Ishikawa (cell line): Measurements from ENCODE around the gene PRTG.

ENCODE experiments used
- CEBPB ChIP-seq: IDR thresholded peaks from 2 replicates; pipeline ENCODE4 v1.6.1; 2012
- CREB1 ChIP-seq: IDR thresholded peaks from 2 replicates; pipeline ENCODE4 v1.6.1; 2012; ENCODE audit warnings: low read depth
- EGR1 ChIP-seq: IDR thresholded peaks from 2 replicates; pipeline ENCODE4 v1.6.1; 2012
- EP300 ChIP-seq: IDR thresholded peaks from 2 replicates; pipeline ENCODE4 v1.6.1; 2012; ENCODE audit warnings: borderline replicate concordance
- FOXM1 ChIP-seq: IDR thresholded peaks from 2 replicates; pipeline ENCODE4 v1.6.1; 2012; ENCODE audit warnings: low read depth, borderline replicate concordance
- MAX ChIP-seq: IDR thresholded peaks from 2 replicates; pipeline ENCODE4 v1.6.1; 2012
- NFIC ChIP-seq: IDR thresholded peaks from 2 replicates; pipeline ENCODE4 v1.6.1; 2012
- RAD21 ChIP-seq: IDR thresholded peaks from 2 replicates; pipeline ENCODE4 v1.6.1; 2012; ENCODE audit warnings: low read depth
- REST ChIP-seq: IDR thresholded peaks from 2 replicates; pipeline ENCODE4 v1.6.1; 2012; ENCODE audit warnings: low read depth, mild to moderate bottlenecking
- TAF1 ChIP-seq: IDR thresholded peaks from 2 replicates; pipeline ENCODE4 v1.6.1; 2012; ENCODE audit warnings: low read depth, mild to moderate bottlenecking
- TCF12 ChIP-seq: IDR thresholded peaks from 2 replicates; pipeline ENCODE4 v1.6.1; 2012; ENCODE audit warnings: low read depth
- TEAD4 ChIP-seq: IDR thresholded peaks from 2 replicates; pipeline ENCODE4 v1.6.1; 2012
- USF1 ChIP-seq: IDR thresholded peaks from 2 replicates; pipeline ENCODE4 v1.6.1; 2012
- YY1 ChIP-seq: IDR thresholded peaks from 2 replicates; pipeline ENCODE4 v1.6.1; 2012; ENCODE audit warnings: low read depth
- ZBTB7A ChIP-seq: IDR thresholded peaks from 2 replicates; pipeline ENCODE4 v1.6.1; 2012; ENCODE audit warnings: low read depth

PRTG gene

GRCh38 chr15:55601374-55601773 is 141.6 kb downstream of the PRTG start:
- TF ChIP-seq EP300 (no peak), TEAD4 (no peak), CREB1 (no peak), EGR1 (no peak)

- no peak for TF ChIP-seq FOXM1
- no peak for TF ChIP-seq CEBPB
- TF ChIP-seq YY1, result no peak
Observed at GRCh38 chr15:55599439-55599838, 143.5 kb downstream of the PRTG start.

- no peak for TF ChIP-seq EGR1
Observed at GRCh38 chr15:55590788-55591187, 152.2 kb downstream of the PRTG start.

- no peak for TF ChIP-seq EP300
- no peak for TF ChIP-seq EGR1
- no peak for TF ChIP-seq USF1
- TF ChIP-seq REST, result no peak
- no peak for TF ChIP-seq TAF1
- no peak for TF ChIP-seq NFIC
- no peak for TF ChIP-seq RAD21
- TF ChIP-seq CEBPB, result no peak
- TF ChIP-seq TCF12, result no peak
- no peak for TF ChIP-seq ZBTB7A
- TF ChIP-seq MAX, result no peak
- TF ChIP-seq FOXM1, result no peak
- no peak for TF ChIP-seq TEAD4
- no peak for TF ChIP-seq YY1
- no peak for TF ChIP-seq CREB1
Observed at GRCh38 chr15:55589287-55589686, 153.7 kb downstream of the PRTG start.

- TF ChIP-seq TCF12 (no peak), REST (no peak), ZBTB7A (no peak), NFIC (no peak), YY1 (no peak), TEAD4 (no peak), EP300 (no peak), TAF1 (no peak), CEBPB (no peak), USF1 (no peak), EGR1 (no peak), CREB1 (no peak), RAD21 (no peak), FOXM1 (no peak), MAX (no peak)
Observed at GRCh38 chr15:55588815-55589115, 154.2 kb downstream of the PRTG start.

GRCh38 chr15:55588070-55588814 is 154.7 kb downstream of the PRTG start, which contains the start of gene PYGO1:
Gene PYGO1 (minus strand): TSS chr15:55588345. CDS start chr15:55587883, 462 bp downstream.
- TF ChIP-seq FOXM1, result no peak
- TF ChIP-seq TAF1, result peak; percentile 28; the same call in 1 of the 2 replicates
- no peak for TF ChIP-seq USF1
- TF ChIP-seq MAX, result peak; percentile 64
